GM21737 (cell line): ENCODE measurements around the gene TRIM22.
"Not testable (repeated sequence)": the region's sequence is repeated elsewhere in the genome, so short reads cannot be mapped to it uniquely, and the experiment has no call there.

Experiments
- ATAC-seq: cut with Tn5 transposase; IDR thresholded peaks from one replicate; pipeline ENCODE4 v1.9.1; 2021; ENCODE audit warnings: mild to moderate bottlenecking, moderate library complexity; ENCODE audit not compliant: unreplicated experiment

Gene TRIM22, protein sequence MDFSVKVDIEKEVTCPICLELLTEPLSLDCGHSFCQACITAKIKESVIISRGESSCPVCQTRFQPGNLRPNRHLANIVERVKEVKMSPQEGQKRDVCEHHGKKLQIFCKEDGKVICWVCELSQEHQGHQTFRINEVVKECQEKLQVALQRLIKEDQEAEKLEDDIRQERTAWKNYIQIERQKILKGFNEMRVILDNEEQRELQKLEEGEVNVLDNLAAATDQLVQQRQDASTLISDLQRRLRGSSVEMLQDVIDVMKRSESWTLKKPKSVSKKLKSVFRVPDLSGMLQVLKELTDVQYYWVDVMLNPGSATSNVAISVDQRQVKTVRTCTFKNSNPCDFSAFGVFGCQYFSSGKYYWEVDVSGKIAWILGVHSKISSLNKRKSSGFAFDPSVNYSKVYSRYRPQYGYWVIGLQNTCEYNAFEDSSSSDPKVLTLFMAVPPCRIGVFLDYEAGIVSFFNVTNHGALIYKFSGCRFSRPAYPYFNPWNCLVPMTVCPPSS

DNA sequence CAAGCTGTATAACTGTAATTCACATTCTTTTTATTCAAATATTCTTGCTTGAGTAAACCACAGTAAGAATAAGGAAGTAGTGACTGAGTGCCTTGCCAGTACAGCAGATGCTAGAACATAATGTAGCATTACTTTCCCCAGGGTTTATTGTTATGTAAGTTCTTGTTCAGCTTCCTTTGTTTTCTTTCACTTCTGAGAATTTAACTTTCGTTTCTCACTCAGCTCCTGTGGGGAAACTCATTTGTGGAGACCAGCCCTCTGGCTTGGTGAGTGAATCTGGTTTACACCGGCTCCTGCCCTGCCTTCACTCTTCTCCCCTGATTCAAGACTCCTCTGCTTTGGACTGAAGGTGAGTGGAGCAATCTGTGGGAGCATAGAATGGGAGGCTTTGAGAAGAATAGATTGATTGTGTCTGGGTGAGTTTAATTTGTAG, at the start of gene TRIM22:
Gene TRIM22, plus strand, starts transcription at position 240 of the 433 bp plus-strand sequence. CDS start 6,443 bp downstream, outside the sequence.
- ATAC-seq = peak; percentile 70

DNA sequence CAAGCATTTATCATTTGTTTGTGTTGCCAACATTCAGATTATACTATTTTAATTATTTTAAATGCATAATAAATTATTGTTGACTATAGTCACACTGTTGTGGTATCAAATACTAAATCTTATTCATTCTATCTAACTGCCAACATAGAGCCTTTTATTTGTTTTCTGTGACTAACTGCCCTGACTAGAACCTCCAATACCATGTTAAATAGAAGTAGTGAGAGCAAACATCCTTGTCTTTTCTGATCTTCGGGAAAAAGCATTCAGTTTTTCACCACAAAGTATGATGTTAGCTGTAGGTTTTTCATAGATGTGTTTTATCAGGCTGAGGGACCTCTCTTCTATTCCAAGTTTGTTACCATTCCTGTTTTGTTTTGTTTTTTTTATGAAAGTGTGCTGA, 49.6 kb upstream of the TRIM22 start:
- ATAC-seq = no peak

DNA sequence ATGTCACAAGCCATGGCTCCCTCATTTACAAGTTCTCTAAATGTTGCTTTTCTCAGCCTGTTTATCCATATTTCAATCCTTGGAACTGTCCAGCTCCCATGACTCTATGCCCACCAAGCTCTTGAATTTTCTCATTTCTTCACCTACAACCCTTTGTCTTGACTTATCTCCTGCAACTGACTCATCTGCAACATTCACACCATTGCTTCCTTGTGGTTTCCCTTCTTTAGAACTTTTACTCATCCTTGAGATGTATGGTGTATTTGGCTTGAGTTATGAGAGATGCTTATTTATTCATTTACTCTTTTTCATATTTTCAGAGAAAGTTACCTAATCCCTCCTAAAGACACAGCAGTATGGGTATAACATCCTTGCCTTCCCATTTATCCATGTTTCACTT, 46.0 kb upstream of the TRIM22 start:
- ATAC-seq = no peak

DNA sequence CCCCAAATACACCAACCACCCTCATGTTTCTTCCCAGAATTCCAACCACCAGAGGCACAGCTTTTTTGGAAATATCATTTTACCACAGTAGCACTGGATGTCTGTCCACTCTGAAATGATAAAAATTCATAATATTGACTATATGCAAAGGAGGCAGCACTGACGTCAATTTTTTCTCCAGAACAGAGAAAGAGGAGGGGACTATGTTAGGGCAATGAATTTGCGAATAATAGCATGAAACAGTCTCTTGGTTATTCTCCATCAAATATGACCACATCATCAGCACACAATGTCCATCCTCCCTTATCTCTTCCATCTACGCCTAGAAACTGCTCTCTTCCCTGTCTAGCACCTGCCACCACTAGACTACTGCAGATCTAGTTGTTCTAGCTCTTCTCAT, 43.5 kb upstream of the TRIM22 start:
- no peak for ATAC-seq

DNA sequence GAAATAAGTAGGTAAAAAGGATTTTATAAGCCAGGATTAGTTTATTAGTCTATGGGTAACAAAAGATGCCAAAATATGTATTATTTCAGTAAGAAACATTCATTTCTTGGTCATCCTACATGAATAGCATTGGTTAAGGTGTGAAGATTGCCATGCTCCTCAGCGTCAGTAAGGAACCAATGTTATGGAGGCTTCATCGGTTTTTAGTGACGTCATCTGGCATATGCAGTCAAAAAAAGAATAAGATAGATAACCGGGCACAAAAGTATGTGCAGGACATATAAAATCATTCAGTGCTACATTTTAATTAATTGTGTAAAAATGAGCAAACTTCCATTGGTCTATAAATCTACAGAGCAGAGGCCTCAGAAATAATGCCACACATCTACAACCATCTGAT, 34.1 kb upstream of the TRIM22 start:
- ATAC-seq = no peak

DNA sequence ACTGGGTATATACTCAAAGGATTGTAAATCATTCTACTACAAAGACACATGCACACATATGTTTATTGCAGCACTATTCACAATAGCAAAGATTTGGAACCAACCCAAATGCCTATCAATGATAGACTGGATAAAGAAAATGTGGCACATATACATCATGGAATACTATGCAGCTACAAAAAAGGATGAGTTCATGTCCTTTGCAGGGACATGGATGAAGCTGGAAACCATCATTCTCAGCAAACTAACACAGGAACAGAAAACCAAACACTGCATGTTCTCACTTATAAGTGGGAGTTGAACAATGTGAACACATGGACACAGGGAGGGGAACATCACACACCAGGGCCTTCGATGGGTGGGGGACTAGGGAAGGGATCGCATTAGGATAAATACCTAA, 32.6 kb upstream of the TRIM22 start:
- ATAC-seq = not testable (repeated sequence)

DNA sequence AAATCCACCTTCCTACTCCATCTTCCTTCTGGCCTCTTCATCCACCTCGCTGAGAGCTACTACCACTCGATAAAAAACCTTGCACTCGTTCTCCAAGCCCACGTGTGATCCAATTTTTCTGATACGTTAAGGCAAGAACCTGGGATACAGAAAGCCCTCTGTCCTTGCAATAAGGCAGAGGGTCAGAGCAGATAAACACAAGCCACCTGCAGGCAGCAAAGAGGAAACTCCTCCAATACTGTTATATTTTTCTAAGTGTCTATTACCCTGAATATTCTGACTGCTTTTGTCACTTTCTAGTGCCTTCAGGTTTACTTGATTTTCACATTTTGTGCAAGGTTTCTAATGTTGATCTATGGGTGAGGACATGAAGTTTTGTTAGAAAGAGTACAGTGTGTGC, 31.3 kb upstream of the TRIM22 start:
- no peak for ATAC-seq

DNA sequence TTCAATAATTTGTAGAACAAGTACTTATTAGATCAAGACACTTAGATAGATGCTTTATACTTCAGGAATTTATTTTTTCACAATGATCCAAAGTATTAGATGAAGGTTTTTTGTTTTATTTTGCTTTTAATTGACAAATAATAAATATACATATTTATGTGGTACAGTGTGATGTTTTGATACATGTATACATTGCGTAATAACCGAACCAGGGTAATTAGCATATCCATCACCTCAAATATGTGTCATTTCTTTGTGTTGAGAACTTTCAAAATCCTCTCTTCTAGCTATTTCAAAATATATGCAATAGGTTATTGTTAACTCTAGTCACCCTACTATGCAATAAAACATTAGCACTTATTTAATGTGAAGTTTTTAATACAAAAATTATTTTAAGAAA, 26.1 kb upstream of the TRIM22 start:
- no peak for ATAC-seq

DNA sequence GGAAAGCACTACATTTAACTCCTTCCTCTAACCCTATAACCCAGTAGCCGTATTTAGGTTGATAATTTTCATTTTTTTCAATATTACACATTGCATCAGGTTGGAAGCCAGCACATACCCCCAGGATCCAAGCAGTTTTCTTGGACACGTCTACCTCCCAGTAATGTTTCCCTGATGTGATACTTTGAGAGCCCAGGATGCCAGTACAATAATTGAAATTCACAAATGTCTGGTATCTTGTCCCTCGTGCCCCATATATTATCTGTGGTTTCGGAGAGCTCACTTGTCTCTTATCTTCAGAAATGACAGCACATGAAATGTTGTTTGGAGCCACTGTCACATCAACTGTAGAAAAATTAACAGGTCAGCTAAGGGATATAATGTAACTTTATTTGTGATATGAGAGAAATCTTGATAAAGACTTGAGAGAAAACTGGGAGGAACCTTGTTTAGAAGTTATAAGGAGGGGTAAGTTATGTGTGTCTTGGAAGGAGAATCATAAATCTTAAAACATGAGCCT, 24.5 kb upstream of the TRIM22 start:
- no peak for ATAC-seq

DNA sequence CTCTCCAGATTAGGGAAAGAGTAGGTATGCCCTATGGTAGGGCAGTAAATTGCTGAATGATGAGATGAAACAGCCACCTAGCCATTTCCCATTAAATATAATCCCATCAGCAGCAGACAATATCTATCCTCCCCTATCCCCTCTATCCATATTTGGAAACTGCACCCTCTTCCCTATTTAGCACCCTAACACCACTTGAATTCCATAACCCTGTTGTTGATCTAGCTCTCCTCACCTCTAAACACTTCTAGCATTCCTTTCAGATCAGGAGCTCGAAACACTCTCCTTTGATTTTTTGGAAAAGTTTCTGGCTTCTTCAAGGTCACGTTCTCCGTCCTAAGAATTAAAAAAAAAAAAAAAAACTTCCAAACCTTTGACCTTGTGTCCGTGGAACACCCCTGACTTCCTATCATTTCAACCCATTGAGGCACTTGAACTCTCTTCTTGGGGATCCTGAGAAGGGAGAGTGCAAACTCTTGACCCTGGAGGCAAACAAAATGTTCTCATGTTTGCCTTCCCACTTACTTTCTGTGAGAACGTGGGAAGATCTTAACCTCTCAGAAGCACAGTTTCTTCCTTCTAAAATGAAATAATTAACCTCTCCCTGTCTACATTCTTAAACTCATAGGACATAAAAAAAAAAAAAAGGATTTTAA, 23.7 kb upstream of the TRIM22 start:
- ATAC-seq = no peak

DNA sequence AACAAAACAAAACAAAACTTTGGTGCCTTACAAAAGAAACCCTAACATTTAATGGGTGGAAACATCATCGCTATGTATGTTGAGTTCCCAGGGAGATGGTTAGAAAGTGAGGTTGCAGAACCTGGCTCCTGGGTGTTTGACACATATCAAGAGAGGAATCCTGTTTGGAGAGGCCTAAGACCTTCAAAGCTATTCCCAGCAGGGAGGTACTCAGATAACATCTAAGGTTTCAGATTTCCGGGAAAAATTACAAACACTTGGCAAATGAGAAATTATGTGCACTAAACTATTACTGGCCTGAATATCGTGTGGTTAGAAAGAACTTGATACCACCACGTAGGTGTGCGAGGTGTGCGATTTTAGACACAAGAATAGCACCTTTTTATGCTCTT, 23.2 kb upstream of the TRIM22 start:
- ATAC-seq = no peak

DNA sequence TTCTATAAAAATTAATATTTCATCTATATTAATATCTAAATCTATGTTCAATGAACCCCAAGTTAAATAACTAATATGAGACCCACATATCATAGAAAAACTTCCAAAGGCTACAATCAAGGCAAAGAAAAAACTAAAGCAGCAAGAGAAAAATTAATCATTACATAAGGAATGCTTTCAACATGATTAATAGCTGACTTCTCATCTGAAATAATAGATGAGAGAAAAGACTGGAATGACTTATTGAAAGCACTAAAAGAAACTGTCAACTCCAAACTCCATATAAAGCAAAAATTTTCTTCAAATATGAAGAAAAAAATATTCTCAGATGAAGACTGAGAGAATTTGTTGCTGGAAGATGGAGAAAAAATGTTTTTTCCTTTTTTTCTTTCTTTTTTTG, 17.8 kb upstream of the TRIM22 start:
- ATAC-seq = no peak

DNA sequence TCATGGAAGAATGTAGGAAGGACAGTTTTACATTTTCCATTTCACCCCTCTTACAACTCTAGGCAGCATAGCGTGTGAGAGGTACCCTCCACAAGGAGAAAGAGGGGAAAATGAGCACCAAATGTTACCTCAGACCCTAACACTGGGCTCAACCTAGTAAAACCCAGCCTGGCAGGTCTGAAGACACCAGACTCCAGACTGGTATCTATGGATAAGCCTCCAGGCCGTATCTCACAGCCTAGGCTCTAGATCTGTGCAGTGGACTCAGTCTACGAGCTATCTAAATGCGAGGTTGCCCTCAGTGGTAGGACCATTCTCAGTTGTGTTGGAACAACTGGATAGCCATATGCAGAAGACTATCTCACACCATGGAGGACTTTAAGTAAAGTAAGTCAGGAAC, 15.2 kb upstream of the TRIM22 start:
- ATAC-seq = no peak

DNA sequence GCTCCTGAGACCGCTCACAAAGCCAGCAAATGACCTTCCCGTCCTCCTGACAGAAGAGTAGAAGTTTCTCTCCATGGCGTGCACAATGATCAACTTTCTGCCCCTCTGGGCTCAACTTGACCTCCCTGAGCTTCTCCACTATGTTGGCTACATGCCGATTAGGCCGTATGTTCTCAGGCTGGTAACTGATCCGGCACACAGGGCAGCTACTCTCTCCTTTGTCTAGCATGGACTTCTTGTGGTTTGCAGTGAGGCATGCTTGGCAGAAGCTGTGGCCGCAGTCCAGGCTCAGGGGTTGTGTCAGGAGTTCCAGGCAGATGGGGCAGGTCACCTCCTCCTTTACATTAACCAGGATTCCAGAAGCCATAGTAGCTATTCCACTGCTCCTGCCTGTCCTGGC, 9.8 kb upstream of the TRIM22 start:
- no peak for ATAC-seq

DNA sequence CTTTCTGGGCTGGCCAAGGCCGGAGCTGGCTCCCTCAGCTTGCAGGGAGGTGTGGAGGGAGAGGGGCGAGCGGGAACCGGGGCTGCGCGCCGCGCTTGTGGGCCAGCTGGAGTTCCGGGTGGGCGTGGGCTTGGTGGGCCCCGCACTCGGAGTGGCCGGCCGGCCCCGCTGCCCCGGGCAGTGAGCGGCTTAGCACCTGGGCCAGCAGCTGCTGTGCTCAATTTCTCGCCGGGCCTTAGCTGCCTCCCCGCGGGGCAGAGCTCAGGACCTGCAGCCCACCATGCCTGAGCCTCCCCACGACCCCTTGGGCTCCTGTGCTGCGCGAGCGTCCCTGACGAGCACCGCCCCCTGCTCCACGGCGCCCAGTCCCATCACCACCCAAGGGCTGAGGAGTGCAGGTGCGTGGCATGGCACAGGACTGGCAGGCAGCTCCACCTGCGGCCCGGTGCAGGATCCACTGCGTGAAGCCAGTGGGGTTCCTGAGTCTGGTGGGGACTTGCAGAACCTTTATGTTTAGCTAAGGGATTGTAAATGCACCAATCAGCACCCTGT, 6.6 kb upstream of the TRIM22 start:
- not testable (repeated sequence) for ATAC-seq

DNA sequence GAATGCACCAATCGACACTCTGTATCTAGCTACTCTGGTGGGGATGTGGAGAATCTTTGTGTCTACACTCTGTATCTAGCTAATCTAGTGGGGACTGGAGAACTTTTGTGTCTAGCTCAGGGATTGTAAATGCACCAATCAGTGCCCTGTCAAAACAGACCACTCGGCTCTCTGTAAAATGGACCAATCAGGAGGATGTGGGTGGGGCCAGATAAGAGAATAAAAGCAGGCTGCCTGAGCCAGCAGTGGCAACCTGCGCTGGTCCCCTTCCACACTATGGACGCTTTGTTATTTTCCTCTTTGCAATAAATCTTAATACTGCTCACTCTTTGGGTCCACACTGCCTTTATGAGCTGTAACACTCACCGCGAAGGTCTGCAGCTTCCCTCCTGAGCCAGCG, 6.0 kb upstream of the TRIM22 start:
- not testable (repeated sequence) for ATAC-seq

DNA sequence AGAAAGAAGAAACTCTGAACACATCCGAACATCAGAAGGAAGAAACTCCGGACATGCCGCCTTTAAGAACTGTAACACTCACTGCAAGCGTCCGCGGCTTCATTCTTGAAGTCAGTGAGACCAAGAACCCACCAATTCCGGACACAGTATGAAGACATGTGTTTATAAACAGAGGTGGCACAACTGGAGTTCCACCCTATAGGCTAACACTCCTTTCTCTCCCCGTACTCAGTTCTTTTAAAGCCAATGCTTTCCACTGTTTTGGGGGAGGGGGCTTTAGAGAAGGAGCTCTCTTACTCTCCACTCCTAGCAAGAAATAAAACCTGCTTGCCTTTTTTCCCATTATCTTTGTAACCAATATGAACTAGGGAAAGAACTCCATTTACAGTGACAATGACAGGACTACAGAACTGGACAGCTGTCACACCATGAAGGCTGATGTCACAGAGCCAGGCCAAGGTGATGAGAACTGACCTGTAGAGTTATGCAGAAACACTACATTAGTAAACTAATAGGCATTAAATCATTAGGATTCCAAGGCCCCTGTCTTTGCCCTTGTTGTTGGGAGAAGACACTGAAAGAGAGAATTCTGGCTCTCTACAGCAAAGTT, 5.4 kb upstream of the TRIM22 start:
- ATAC-seq = no peak

DNA sequence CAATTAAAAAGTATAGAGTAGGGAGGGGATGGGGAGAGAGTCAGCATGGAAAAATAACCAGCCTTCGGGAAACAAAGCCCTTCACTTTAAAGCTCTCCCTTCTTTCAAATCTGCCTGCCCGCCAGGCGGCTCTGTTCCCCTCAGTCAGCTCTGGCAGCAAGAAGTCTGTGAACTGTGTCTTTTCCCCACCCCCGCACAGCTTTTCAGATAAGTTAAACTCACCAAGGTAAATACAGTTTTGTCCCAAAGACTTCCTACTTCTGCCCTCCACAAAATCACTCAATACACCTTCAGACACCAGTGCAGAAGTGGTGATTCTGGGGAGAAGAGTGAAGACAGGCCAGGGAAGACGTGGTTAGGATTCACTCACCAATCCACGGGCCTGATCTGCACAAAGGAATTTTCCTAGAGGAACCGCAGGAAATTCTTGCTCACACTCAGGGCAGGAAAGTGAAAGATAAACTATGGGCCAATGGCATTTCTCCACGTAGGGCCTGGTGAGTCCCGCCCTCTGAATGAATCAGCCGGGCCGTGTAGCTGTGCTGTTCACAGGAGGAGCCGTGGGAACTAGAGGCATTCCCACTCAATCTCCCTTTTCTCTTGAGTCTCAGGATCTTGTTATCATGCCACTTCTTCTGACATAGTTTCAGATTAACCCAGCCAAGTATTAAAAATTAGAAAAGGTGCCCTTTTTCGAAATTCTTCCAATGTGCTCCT, 4.8 kb upstream of the TRIM22 start, which contains the start of gene TRIM5:
Gene TRIM5, minus strand, starts transcription at position 429 of the 717 bp plus-strand sequence. CDS start 4,897 bp downstream, outside the sequence.
- peak; percentile 79 for ATAC-seq

DNA sequence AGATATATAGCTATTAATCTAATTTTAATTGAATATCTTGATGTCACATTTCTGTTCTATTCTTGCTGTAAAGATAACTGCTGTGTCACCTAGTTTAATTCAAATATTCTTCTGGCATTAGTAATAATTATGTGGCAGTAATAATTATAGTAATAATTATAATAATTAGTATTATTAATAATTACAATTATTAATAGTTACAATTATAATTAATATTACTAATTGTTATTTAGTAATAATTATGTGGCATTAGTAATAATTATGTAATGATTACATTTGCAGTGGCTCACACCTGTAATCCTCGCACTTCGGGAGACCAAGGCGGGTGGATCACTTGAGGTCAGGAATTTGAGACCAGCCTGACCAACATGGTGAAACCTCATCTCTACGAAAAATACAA, 3.2 kb upstream of the TRIM22 start:
- no peak for ATAC-seq

DNA sequence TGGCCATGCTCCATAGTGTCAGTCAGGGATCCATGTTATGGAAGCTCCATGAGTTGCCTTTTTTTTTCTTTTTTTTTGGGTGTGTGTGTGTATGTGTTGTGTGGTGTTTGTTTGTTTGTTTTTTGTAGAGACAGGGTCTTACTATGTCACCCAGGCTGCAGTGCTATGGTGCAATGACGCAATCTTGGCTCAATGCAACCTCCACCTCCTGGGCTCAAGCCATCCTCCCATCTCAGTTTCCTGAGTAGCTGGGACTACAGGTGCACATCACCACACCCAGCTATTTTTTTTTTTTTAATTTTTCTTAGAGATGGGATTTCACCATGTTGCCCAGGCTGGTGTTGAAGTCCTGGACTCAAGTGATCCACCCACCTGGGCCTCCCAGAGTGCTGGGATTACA, 1.1 kb upstream of the TRIM22 start:
- ATAC-seq = no peak

DNA sequence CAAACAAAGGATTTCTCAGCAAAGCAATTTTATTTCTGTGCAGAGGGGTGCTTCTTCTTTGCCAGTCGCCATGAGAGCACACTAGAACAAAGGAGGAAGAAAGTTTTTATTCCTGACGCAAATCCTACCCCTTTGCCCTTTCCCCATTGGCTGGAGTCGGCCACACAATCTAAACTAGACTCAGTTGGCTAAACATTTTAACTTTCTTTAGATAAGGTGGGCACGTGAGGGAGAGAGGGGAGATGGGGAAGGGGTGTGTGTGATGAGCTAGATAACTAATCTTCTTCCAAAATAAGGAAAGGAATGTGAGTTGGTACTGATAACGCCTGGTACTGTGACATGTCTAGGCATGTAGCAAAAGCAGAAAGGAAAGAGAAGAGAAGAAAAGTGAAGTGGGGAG, 626 bp downstream of the TRIM22 start:
- no peak for ATAC-seq
